Astrocyte (in vitro differentiated cells and primary cell): ENCODE results near the gene TOB1. TPM values are rescaled to one million over a fixed set of nuclear protein-coding genes. Genes with fewer than 3 reads are reported as not detected.
A peak's percentile ranks its signal among the peaks of the same experiment; 100 is the strongest.
"Not testable (repeated sequence)": the region's sequence is repeated elsewhere in the genome, so short reads cannot be mapped to it uniquely, and the experiment has no call there.

Experiments
- DNase-seq: peaks from one replicate; pipeline ENCODE4 v3.0.0-alpha.2; 2010; ENCODE audit warnings: low read depth
- FAIRE-seq: peaks from 2 replicates; lab custom pipeline; 2011; peaks lifted over from hg19 to GRCh38; lab: Jason Lieb, UNC
- H2AFZ ChIP-seq: 2 replicates; pipeline ENCODE4 v1.6.0; 2012; ENCODE audit warnings: low read depth, low read length, inconsistent platforms
- H3K27ac ChIP-seq: 2 replicates; pipeline ENCODE4 v1.5.1; 2011; ENCODE audit warnings: low read depth, low read length, inconsistent platforms
- H3K27me3 ChIP-seq: 2 replicates; pipeline ENCODE4 v1.6.0; 2011; ENCODE audit warnings: low read length, inconsistent platforms; ENCODE audit not compliant: insufficient read depth
- H3K36me3 ChIP-seq: 2 replicates; pipeline ENCODE4 v1.5.1; 2011; ENCODE audit warnings: low read length, inconsistent platforms; ENCODE audit not compliant: insufficient read depth
- H3K4me1 ChIP-seq: 2 replicates; pipeline ENCODE4 v1.5.1; 2011; ENCODE audit warnings: low read length, inconsistent platforms; ENCODE audit not compliant: insufficient read depth
- H3K4me2 ChIP-seq: 2 replicates; pipeline ENCODE4 v1.6.0; 2012; ENCODE audit warnings: low read length, inconsistent platforms
- H3K4me3 ChIP-seq: 2 replicates; pipeline ENCODE4 v1.5.1; 2011; ENCODE audit warnings: low read depth, mild to moderate bottlenecking, low read length, inconsistent platforms; ENCODE audit not compliant: insufficient read depth
- H3K79me2 ChIP-seq: 2 replicates; pipeline ENCODE4 v1.6.0; 2012; ENCODE audit warnings: mild to moderate bottlenecking, low read length, inconsistent platforms; ENCODE audit not compliant: insufficient read depth
- H3K9ac ChIP-seq: 2 replicates; pipeline ENCODE4 v1.6.0; 2012; ENCODE audit warnings: mild to moderate bottlenecking, low read length, inconsistent platforms
- H3K9me3 ChIP-seq: 2 replicates; pipeline ENCODE4 v1.5.1; 2012; ENCODE audit warnings: low read depth, mild to moderate bottlenecking, low read length, inconsistent platforms; ENCODE audit not compliant: insufficient read depth
- H4K20me1 ChIP-seq: 2 replicates; pipeline ENCODE4 v1.6.0; 2012; ENCODE audit warnings: low read length, inconsistent platforms; ENCODE audit not compliant: insufficient read depth
- H3K27ac Mint-ChIP-seq: one replicate; pipeline ENCODE4 v1.8.0; 2021; ENCODE audit warnings: mild to moderate bottlenecking, mixed read lengths; ENCODE audit not compliant: unreplicated experiment
- H3K27me3 Mint-ChIP-seq: one replicate; pipeline ENCODE4 v1.8.0; 2021; ENCODE audit warnings: low read depth, mixed read lengths; ENCODE audit not compliant: unreplicated experiment
- H3K36me3 Mint-ChIP-seq: one replicate; pipeline ENCODE4 v1.8.0; 2021; ENCODE audit warnings: low read depth, mixed read lengths; ENCODE audit not compliant: unreplicated experiment
- H3K4me1 Mint-ChIP-seq: one replicate; pipeline ENCODE4 v1.8.0; 2021; ENCODE audit warnings: low read depth, mixed read lengths; ENCODE audit not compliant: unreplicated experiment
- H3K4me3 Mint-ChIP-seq: one replicate; pipeline ENCODE4 v1.8.0; 2021; ENCODE audit warnings: mild to moderate bottlenecking, moderate library complexity, mixed read lengths; ENCODE audit not compliant: unreplicated experiment
- H3K9me3 Mint-ChIP-seq: one replicate; pipeline ENCODE4 v1.8.0; 2021; ENCODE audit warnings: mild to moderate bottlenecking, mixed read lengths; ENCODE audit not compliant: unreplicated experiment
- CTCF ChIP-seq: IDR thresholded peaks from 2 replicates; pipeline ENCODE4 v1.5.1; 2011; ENCODE audit warnings: low read depth, mild to moderate bottlenecking, inconsistent platforms, low read length, moderate library complexity; ENCODE audit not compliant: insufficient read depth
- EZH2 ChIP-seq: IDR thresholded peaks from 2 replicates; pipeline ENCODE4 v1.6.1; 2012; ENCODE audit warnings: mild to moderate bottlenecking, low read length, inconsistent platforms; ENCODE audit not compliant: insufficient read depth
- total RNA-seq: library from RNA; stranded (reverse); gene quantifications from 2 replicates; pipeline ENCODE4 v1.2.1, GENCODE V29; 2021

TOB1 gene
- total RNA-seq, 1 donor from 2014 or later = 71.6 TPM

DNA sequence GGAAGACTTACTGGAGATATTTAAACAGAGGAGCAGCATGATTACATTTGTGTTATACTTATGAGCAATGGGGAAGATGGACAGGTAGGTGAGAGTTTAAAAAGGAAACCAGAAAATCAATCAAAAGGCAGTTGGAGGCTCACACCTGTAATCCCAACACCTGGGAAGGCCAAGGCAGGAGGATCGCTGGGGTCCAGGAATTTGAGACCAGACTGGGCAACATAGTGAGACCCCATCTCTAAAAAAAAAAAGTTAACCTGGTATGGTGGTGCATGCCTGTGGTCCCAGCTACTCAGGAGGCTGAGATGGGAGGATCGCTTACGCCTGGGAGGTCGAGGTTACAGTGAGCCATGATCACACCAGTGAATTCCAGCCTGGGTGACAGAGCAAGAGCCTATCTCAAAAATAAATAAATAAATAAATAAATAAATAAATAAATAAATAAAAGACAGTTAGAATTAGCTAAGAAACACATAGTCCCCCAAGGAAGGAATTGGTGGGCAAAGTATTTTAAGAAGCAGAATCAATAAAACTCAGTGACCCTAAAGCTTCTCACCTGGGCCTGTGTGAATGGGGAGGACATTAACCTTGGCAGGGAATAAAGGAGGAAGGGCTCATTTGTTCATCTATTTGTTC is 32.3 kb upstream of the TOB1 start:
- Mint-ChIP-seq H3K27me3 (no peaks in the 10 kb centered on the region), H3K27ac (no peak overlapping the region), H3K4me3 (no peak overlapping the region), H3K36me3 (no peaks in the 10 kb centered on the region), H3K4me1 (peaks cover 13% of the 10 kb centered on the region), H3K9me3 (no peaks in the 10 kb centered on the region)
- H4K20me1 ChIP-seq = no peaks in the 10 kb centered on the region
- no peak overlapping the region for H2AFZ ChIP-seq
- H3K27me3 ChIP-seq = peaks cover 5% of the 10 kb centered on the region
- H3K9me3 ChIP-seq = no peaks in the 10 kb centered on the region
- FAIRE-seq (no peak), DNase-seq (no peak)
- H3K79me2 ChIP-seq = no peaks in the 10 kb centered on the region
- no peak for TF ChIP-seq CTCF
- TF ChIP-seq EZH2 = no peak
- peaks cover 6% of the 10 kb centered on the region for H3K4me1 ChIP-seq
- no peaks in the 10 kb centered on the region for H3K36me3 ChIP-seq
- H3K27ac ChIP-seq = no peak overlapping the region
- H3K9ac ChIP-seq = no peak overlapping the region
- no peak overlapping the region for H3K4me2 ChIP-seq
- no peak overlapping the region for H3K4me3 ChIP-seq

- not testable (repeated sequence) for DNase-seq, H3K27me3 Mint-ChIP-seq, H3K4me3 ChIP-seq, H3K36me3 ChIP-seq, FAIRE-seq, H3K36me3 Mint-ChIP-seq, H2AFZ ChIP-seq, H3K27ac ChIP-seq, H3K4me2 ChIP-seq, H3K79me2 ChIP-seq, H3K27ac Mint-ChIP-seq, H3K4me3 Mint-ChIP-seq, H3K9me3 ChIP-seq, H4K20me1 ChIP-seq, H3K9me3 Mint-ChIP-seq, H3K9ac ChIP-seq, H3K27me3 ChIP-seq
- peaks cover 15% of the 10 kb centered on the region for H3K4me1 Mint-ChIP-seq
- H3K4me1 ChIP-seq = peaks cover 14% of the 10 kb centered on the region
Measured at GRCh38 chr17:50894513-50894912, 28.4 kb upstream of the TOB1 start.

DNA sequence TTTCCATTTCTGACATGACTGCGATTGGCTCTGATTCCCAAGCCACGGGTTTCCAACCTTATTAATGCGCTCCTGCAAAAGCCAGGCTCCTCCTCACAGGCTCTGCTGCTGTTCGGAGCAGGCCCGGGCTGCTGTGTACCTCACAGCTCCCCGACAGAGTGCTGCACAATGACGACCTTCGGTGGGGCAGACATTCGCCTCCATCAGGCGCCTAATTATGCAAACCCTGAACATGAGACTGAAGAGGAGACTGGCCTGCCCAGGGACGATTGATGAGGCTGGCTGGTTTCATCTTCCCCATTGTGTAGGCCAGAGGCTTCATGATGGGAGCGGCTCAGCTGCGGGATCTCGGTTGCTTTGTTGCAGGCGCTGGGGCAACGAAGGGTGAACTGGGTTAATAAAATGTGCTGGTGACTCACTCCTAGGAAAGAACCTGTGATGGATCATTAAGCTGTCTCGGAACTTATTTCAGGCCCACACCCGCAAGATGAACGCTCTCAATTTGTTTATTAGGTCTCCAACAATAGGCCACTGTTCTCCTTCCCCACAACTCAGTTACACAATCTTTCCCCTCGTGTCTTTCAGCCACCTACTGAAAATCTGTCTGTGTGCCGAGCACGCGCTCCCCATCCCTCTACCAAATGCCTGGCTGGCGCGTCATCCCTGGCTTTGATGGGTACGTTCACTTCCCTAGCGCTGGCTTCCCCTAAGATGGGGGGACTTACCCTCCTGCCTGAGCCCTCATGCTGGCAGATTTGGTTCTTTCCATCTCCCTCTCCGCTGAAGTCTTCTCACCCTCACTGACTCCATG is 27.2 kb upstream of the TOB1 start:
- Mint-ChIP-seq H3K27ac (peak overlapping the region; percentile 48), H3K4me3 (peak overlapping the region; percentile 23), H3K4me1 (peaks cover 15% of the 10 kb centered on the region), H3K27me3 (no peaks in the 10 kb centered on the region), H3K9me3 (no peaks in the 10 kb centered on the region), H3K36me3 (no peaks in the 10 kb centered on the region)
- DNase-seq (peak; percentile 93), FAIRE-seq (no peak)
- Histone ChIP-seq H3K4me3 (no peak overlapping the region), H3K4me1 (peaks cover 14% of the 10 kb centered on the region), H3K79me2 (no peaks in the 10 kb centered on the region), H2AFZ (peak overlapping the region; percentile 74), H3K4me2 (peak overlapping the region; percentile 53), H3K27ac (peak overlapping the region; percentile 26), H3K27me3 (no peaks in the 10 kb centered on the region), H3K9me3 (no peaks in the 10 kb centered on the region), H3K9ac (peak overlapping the region; percentile 23), H3K36me3 (no peaks in the 10 kb centered on the region), H4K20me1 (no peaks in the 10 kb centered on the region)
- no peak for TF ChIP-seq EZH2
